ENCODE measurements around the gene IVD.

IVD gene

DNA sequence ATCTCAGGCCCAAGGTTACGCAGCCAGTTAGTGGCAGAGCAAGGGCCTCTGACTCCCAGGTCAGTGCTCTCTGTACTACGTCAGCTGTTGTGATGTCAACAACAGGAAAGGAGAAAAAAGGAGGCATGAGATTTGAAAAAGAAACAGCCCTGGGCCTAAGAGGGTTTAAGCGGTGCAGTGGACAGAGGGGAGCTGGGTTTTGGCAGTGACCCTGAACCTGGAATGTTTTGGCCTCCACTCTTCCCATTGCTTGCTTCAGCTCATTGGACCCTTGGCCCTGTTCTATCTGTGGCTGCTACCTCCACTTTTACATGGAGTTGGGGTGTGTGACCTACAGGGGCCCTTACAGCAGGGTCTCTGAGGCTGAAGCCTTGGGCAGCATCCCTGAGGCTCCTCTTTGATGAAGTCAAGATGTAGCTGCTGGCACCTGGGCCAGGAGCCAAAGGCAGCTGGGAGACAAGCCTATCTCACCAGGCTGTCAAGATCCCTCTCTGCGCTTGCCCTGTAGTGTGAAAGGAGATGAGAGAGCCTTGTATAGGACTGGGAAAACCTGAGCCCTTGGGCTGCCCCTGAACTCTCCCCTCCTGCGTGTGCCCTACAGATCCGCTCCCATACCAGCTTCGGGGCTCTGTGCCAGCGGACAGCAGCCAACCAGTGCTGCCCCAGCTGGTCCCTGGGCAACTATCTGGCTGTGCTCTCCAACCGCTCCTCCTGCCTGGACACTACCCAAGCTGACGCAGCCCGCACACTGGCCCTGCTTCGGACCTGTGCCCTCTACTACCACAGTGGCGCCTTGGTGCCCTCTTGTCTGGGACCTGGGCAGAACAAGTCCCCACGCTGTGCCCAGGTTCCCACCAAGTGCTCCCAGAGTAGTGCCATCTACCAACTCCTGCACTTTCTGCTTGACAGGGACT lies 38.9 kb upstream of the IVD start:
- H3K27ac ChIP-seq = no peak overlapping the region
- H3K4me3 ChIP-seq (ENCODE audit: low read depth, low read length) = no peak overlapping the region
- no peaks in the 10 kb centered on the region for H3K36me3 ChIP-seq (replicated peaks)
- TF ChIP-seq CTCF (IDR thresholded peaks at IDR 0.05; ENCODE audit: low read depth, low read length, missing control alignments) = no peak
- DNase-seq = no peak
- in situ Hi-C loops (cut with HindIII; ENCODE audit: low pct_ligation_motif_present, low sequenced_read_pairs) = no loop called here
- H3K27me3 ChIP-seq (replicated peaks) = no peaks in the 10 kb centered on the region

GRCh38 chr15:40367371-40367685 lies 38.3 kb upstream of the IVD start:
- TF ChIP-seq CTCF (IDR thresholded peaks at IDR 0.05; ENCODE audit: low read depth, low read length, missing control alignments) = no peak
- Histone ChIP-seq H3K4me3 (ENCODE audit: low read depth, low read length) (no peak overlapping the region), H3K27me3 (replicated peaks) (no peaks in the 10 kb centered on the region), H3K27ac (no peak overlapping the region), H3K36me3 (replicated peaks) (no peaks in the 10 kb centered on the region)
- in situ Hi-C loops (cut with HindIII; ENCODE audit: low pct_ligation_motif_present, low sequenced_read_pairs) = no loop called here
- DNase-seq = no peak

DNA sequence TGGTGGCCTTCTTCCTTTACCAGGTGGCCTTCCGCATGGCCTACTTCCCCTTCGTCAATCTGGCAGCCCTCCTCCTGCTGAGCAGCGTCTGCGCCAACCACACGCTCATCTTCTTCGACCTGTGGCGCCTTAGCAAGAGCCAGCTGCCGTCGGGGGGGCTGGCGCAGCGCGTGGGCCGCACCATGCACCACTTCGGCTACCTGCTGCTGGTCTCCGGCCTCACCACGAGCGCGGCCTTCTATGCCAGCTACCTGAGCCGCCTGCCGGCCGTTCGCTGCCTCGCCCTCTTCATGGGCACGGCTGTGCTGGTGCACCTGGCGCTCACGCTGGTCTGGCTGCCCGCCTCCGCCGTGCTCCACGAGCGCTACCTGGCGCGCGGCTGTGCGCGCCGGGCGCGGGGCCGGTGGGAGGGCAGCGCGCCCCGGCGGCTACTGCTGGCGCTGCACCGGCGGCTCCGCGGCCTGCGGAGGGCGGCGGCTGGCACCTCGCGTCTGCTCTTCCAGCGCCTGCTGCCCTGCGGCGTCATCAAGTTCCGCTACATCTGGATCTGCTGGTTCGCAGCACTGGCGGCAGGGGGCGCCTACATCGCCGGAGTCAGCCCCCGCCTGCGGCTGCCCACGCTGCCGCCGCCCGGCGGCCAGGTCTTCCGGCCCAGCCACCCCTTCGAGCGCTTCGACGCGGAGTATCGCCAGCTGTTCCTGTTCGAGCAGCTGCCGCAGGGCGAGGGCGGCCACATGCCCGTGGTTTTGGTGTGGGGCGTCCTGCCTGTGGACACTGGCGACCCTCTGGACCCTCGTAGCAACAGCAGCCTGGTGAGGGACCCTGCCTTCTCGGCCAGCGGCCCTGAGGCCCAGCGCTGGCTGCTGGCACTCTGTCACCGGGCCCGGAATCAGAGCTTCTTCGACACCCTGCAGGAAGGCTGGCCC lies 37.6 kb upstream of the IVD start:
- TF ChIP-seq CTCF (IDR thresholded peaks at IDR 0.05; ENCODE audit: low read depth, low read length, missing control alignments) = peak; percentile 68

DNA sequence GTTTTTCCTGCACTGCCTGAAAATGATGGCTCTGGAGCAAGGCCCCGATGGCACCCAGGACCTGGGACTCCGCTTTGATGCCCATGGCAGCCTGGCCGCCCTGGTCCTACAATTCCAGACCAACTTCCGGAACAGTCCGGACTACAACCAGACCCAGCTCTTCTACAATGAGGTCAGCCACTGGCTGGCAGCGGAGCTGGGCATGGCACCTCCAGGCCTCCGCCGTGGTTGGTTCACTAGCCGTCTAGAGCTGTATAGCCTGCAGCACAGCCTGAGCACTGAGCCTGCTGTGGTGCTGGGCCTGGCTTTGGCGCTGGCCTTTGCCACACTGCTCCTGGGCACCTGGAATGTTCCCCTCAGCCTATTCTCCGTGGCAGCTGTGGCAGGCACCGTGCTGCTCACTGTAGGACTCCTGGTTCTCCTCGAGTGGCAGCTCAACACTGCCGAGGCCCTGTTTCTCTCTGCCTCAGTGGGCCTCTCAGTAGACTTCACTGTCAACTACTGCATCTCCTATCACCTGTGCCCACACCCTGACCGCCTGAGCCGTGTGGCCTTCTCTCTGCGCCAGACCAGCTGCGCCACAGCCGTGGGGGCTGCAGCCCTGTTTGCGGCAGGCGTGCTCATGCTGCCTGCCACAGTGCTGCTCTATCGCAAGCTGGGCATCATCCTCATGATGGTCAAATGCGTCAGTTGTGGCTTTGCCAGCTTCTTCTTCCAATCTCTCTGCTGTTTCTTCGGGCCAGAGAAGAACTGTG lies 36.7 kb upstream of the IVD start:
- DNase-seq = no peak
- Histone ChIP-seq H3K27ac (no peak overlapping the region), H3K36me3 (replicated peaks) (no peaks in the 10 kb centered on the region), H3K4me3 (ENCODE audit: low read depth, low read length) (no peak overlapping the region), H3K27me3 (replicated peaks) (no peaks in the 10 kb centered on the region)
- no peak for TF ChIP-seq CTCF (IDR thresholded peaks at IDR 0.05; ENCODE audit: low read depth, low read length, missing control alignments)
- in situ Hi-C loops (cut with HindIII; ENCODE audit: low pct_ligation_motif_present, low sequenced_read_pairs) = no loop called here

More for the DNA sequence above, 37.6 kb upstream of the IVD start:
- DNase-seq = peak; percentile 72
- Histone ChIP-seq H3K27ac (no peak overlapping the region), H3K4me3 (ENCODE audit: low read depth, low read length) (peak overlapping the region; percentile 33), H3K27me3 (replicated peaks) (no peaks in the 10 kb centered on the region), H3K36me3 (replicated peaks) (no peaks in the 10 kb centered on the region)
- in situ Hi-C loops (cut with HindIII; ENCODE audit: low pct_ligation_motif_present, low sequenced_read_pairs) = no loop called here

DNA sequence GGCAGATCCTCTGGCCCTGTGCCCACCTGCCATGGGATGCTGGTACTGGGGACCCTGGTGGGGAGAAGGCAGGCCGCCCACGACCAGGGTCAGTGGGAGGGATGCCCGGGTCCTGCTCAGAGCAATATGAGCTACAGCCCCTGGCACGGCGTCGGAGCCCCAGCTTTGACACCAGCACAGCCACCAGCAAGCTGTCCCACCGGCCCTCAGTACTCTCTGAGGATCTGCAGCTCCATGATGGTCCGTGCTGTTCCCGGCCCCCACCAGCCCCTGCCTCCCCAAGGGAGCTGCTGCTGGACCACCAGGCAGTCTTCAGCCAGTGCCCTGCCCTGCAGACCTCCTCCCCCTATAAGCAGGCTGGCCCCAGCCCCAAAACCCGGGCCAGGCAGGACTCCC lies 36.1 kb upstream of the IVD start:
- H3K27ac ChIP-seq = no peak overlapping the region
- DNase-seq = no peak
- no peaks in the 10 kb centered on the region for H3K36me3 ChIP-seq (replicated peaks)
- in situ Hi-C loops (cut with HindIII; ENCODE audit: low pct_ligation_motif_present, low sequenced_read_pairs) = no loop called here
- H3K27me3 ChIP-seq (replicated peaks) = no peaks in the 10 kb centered on the region
- no peak overlapping the region for H3K4me3 ChIP-seq (ENCODE audit: low read depth, low read length)
- TF ChIP-seq CTCF (IDR thresholded peaks at IDR 0.05; ENCODE audit: low read depth, low read length, missing control alignments) = no peak
